Islet precursor cell (in vitro differentiated cells): ENCODE data around the gene GFOD1.

ENCODE experiments used
- DNase-seq: peaks from one replicate; pipeline ENCODE4 v3.0.0-alpha.2; 2018

The GFOD1 gene

DNA sequence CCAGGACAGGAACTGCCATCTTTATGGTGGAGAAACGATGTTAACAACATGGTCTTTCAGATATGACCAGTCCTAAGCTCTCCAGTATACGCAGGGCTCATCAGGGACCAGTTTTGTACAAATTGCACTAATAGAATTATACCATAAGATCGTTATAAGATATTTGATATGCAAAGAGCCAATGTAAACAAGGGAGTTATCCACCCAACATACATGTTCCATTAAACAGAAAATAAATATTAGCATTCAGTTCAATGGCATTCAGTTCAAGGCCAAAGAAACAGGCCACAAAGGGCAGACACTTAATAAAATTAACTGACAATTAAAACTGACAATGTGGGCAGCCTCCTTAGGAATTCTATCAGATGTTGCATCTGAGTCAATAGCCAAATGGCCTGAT is 2.6 kb downstream of the GFOD1 start:
- DNase-seq, result no peak

GRCh38 chr6:13484138-13484708 is 3.2 kb downstream of the GFOD1 start:
- no peak for DNase-seq

DNA sequence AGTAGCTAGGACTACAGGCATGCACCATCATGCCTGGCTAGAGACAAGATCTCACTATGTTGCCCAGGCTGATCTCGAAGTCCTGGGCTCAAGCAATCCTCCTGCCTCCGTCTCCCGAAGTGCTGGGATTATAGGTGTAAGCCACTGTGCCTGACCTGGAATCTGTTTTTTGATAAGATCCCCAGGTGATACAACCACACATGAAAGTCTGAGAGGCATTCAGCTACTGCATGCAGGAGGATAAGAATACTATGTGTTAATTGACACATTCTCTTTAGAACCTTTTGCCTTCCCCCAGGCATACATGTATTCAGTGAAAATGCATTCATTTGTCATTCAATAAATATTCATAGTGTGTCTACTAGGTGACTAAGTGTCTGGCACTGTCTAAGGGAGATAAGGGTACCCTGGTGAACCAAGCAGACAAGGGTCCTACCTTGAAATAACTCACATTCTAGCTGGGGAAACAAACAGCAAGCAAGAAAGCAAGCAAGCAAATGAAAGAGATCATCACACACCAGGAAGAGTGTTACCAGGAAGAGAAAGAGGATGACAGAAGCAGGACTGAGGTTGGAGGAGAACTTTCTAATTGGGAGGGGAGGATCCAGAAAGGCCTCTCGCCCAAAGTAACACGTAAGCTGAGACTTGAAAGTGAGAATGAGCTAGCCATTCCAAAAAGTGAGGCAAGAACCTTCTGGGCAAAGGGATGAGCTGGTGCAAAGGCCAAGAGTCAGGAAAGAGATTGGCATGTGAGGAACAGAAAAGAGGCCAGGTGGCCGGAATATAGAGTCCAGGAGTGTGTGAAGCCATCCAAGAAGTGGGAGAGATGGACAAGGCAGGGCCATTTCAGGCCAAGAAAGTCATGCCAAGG is 6.5 kb downstream of the GFOD1 start:
- DNase-seq, result no peak

DNA sequence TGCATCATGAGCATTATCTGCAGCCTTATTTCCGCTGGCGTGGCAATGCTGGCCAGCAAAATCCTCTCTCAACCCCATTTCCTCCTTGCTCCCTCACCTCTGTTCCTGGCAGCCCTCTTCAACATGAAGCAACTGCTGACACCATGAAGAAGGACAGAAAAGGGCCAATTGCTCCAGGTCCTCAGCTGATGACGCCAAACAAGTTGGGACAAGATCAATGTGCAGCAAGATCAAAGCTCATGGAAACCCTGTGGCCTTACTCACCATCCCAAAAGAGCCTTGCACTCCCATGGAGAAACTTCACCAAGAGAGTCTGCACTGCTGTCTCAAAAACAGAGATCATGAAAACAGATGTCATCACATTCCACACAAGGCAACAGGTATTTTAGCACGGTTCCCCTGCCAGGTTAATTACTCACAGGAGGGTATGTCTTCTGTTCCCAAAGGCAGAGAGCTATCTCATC is 7.4 kb downstream of the GFOD1 start:
- peak; percentile 86 for DNase-seq

- DNase-seq, result no peak
These were observed 8.1 kb downstream of the GFOD1 start for GRCh38 chr6:13479206-13479800.

DNA sequence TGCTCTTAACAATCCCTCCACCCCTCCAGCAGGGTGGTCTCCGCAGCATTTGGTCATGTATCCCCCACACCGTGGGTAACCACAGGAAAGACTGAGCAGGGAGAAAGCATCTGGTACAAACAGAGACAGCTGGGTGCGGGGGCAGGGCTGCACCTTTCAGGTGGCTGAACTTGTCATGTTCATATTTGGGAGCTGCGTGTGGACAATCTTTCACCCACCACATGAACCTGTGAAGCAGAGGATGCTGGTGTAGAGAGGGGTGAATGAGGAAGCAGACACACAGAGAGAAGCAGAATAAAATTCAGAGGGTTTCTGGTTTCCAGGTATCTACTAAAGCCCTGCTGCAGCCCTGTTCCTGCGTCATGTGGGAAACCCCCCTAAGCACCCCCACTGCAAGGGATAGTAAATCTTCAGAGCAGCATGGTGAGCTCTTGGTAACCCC is 8.9 kb downstream of the GFOD1 start:
- DNase-seq, result no peak

DNA sequence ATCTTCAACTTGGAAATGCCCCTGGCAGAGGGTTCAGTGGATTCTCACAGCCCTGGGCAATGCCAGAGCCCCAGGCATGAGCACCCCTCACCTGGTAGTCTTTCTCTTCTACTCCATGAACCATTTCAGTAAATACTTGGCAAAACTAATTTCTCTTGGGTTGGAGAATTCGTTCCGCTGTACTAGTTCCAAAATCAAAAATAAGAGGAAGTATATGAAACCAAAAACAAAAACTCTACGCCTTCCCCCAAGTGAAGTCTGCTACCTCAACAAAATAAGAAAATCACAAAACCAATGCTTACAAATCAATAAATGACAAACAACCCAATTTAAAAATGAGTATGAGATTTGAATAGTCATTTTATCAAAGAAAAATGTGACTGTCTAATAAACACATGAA is 12.6 kb downstream of the GFOD1 start:
- DNase-seq, result no peak

- DNase-seq, result no peak
These were observed 13.0 kb downstream of the GFOD1 start for GRCh38 chr6:13474360-13474759.

DNA sequence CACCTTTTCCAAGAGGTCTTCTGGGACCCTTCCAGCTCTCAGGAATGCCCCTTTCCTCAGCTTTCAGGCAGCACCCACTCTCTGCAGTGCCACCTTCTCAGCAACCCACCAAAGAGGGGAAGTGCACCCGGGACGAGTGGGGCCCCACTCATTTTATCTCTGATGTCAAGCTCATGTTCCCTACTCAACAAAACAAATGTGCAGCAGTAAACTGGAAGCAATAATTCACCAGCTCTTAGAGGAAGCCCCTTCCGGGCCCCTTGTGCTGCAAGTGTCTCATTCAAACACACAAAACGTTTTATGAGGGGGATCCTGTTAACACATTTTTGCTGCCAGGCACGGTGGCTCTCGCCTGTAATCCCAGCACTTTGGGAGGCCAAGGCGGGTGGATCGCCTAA is 13.6 kb downstream of the GFOD1 start:
- no peak for DNase-seq

DNA sequence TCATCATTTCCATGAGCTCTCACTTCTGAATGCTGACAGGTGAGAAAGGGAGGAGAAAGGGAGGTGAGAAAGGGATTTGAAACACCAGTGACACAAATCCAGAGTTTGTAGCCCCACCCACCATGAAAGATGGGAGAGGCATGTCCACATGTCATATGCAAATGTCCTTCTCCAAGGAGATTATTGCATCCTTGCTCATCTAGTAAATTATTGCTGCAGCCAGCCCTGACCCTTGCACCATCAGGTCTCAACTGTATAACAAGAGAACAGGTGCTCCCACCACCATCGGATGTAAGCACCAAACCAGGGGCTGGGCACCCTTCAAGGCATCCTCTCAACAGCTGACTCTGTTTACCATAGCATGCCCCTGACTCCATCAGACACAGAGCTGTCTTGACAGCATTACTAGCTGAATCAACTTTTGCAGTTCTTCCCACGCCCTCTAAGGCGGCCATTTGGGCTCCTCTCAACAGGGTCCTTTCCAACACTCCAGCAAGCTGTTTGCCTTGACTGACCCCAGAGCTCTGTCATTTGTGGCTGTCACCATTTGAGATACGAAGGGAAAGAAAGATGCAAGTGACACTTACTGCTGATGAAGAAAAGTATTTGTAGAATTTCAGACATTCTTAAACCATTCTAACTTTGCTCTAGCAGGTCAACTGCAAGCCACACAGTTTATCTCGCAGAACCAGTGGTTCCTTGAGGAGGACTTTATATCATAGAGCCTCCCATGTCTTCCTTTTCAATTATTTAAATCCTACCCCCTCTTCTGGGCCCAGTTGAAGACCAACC is 14.2 kb downstream of the GFOD1 start:
- DNase-seq, result no peak

DNA sequence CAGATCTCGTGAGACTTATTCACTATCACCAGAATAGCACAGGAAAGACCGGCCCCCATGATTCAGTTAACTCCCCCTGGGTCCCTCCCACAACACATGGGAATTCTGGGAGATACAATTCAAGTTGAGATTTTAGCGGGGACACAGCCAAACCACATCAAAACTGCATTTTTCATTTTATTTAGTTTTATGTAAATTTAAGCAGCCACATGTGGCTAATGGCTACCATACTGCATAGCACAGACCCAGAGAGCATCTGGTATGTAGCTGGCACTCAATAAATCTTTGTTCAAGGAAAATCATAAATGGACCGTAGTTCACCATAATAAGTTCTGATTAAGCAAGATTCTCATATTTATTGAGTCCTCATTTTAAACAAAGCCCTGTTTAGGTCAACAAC is 15.3 kb downstream of the GFOD1 start:
- DNase-seq, result no peak

GRCh38 chr6:13471184-13471583 is 16.2 kb downstream of the GFOD1 start:
- no peak for DNase-seq

DNA sequence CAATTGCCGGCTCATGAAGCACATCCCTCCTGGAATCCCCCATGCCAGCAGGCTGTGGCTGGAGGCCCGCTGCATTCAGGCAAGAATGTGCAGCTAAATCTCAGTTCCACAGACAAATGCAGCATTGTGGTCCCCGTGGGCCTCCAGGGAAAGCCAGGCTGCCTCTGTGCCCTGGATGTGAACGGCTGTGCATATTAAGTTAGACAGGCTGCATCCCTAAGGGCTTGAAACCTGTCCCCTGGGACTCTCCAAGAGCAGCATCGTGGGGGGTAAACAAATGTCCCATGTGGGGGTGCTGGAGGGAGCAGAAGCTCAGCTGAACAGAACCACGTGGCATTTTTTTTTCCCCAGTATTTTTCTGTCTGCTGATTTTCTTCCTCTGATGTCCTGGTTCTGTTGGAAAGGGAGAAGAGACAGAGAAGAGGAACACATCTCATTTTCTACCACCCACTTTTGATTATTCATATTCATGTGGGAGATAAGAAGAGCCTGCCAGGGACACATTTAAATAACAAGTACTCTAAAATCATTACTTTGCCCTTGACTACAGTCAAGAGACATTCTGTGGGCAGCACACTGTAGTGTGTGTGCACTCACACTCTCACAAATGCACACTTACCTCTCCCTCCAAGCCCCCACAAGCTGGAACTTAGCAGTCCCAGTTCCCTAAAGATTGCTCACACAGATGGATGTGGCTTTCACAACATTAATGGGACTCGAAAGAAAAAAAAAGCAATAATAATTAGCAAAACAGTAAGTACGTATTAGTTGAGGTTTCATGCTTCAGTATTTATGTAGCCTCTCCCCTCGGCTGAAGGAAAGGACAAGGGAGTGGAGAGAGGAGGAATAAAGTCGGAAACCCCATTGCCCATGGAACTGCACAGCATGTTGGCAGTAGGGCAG is 16.9 kb downstream of the GFOD1 start:
- DNase-seq, result no peak

DNA sequence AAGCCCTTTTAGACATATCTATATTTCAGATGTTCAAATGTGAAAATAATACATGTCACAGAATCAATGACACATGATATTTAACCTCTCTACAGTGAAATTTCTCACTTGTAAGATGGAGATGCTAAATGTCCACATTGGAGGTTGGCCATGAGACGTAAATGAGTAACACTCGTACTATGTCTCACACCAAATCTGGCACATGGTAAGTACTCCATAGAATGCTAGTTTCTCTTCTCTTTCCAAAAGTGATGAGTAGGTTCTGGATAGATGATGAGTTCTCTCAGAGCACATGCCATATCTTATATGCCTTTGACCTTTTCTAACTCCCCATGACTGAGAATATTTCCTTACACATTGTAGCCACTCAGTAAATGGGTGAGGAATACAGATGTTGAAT is 17.7 kb downstream of the GFOD1 start:
- no peak for DNase-seq

GRCh38 chr6:13468839-13469238 is 18.6 kb downstream of the GFOD1 start:
- no peak for DNase-seq

DNA sequence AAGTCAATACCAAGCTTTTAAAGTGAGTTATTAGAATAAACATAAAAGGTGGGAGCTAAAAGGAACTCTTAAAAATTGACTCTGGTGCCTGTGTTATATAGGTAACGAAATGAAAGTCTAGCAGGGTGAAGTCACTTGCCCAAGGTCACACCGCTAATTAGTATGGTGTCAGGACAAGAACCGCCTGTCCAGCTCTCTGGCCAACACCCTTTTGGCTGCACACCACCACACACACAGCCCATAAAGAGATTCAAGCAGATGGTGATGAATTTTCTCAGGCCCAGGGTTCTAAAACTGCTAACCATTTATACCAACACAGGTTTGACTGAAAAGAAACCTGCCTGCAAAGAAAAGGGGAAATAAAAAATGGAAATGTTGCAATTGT is 20.2 kb downstream of the GFOD1 start:
- DNase-seq, result no peak

DNA sequence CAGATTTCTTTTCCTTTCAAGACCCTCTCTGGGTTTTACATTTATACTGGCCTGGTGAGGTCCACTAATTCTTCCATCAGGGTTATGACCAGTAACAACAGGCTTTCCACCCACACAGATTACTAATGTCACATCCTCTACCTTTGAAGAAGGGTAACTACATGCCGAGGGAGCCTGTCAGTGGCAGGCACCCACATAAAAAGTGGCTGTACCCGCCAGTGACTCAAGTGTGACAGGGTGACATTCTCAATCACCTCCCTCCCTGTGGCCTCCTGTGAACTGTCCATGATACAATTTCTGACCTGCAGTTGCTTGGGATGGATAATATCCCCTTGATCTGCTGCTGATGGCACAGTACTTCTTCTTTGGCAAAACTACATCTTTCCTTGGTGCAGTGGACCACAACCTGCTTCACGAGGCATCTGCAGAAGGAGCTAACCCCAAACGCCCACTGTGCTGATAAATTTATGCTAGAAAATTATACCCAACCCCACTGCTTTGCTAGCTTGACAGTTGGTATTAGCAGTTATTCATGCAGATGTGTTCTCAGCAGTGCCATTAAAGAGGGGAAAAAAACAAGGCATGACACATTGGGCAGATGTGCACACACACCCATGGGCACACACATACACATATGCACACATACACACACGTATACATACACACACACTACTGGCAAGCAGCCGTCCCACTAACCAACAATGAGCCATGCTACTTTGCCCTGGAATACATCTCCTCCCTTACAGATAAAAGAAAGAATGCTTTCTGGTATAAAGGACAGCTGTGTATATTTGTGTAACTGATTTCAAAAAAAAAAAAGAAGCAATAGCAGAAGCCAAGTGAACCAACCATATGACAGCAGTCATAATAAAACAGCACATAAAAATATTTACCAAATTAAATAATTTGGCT is 20.8 kb downstream of the GFOD1 start:
- no peak for DNase-seq

- DNase-seq, result no peak
These were observed 21.7 kb downstream of the GFOD1 start for GRCh38 chr6:13465734-13466133.

- no peak for DNase-seq
These were observed 23.5 kb downstream of the GFOD1 start for GRCh38 chr6:13463941-13464340.

- no peak for DNase-seq
These were observed 24.1 kb downstream of the GFOD1 start for GRCh38 chr6:13463328-13463717.
